ENCODE data around the gene BHLHE41. TPM values are rescaled to one million over a fixed set of nuclear protein-coding genes. Genes with fewer than 3 reads are reported as not detected.

The BHLHE41 gene
- total RNA-seq, 1 experiment from 2014 or later, result 8.1 TPM

DNA sequence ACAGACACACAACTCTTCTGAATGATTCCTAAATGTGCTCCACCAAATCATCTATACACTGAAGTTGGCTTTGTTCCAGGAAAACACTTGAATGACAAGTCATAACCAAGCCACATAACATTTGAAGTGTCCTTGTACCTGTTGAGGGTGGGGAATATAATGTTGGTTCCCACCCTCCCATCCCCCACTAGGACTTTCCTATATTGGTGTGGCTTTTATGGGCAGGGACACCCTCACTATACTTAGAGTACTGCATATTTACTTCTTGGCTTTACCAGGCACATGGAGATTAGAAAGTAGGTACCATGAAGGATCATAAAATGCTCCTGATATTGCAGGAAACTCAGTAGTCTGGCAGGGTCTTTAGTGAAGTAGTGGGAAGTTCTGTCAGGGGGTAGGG, 9.7 kb upstream of the BHLHE41 start:
- DNase-seq (ENCODE audit: low spot score), result no peak

GRCh38 chr12:26133521-26133920, 8.7 kb upstream of the BHLHE41 start:
- no peak for DNase-seq (ENCODE audit: low spot score)

DNA sequence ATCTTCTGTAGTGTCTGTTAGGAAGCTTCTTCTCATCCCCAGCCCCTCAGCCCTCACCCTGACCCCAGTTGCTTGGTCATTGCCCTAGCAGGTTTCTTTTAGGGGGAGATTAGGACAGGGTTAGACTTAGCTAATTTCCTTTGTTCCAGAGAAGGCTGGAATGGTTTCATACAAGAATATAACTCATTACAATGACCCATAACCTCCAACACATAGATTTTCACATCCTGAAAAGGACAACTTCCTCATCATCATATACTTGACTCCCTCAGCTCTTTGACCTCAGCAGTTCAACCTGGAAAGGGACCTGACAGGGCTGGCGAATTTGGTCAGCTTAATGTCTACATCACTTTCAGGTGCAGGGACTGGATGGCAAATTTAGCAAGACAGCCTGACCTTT, 8.0 kb upstream of the BHLHE41 start:
- no peak for DNase-seq (ENCODE audit: low spot score)

DNA sequence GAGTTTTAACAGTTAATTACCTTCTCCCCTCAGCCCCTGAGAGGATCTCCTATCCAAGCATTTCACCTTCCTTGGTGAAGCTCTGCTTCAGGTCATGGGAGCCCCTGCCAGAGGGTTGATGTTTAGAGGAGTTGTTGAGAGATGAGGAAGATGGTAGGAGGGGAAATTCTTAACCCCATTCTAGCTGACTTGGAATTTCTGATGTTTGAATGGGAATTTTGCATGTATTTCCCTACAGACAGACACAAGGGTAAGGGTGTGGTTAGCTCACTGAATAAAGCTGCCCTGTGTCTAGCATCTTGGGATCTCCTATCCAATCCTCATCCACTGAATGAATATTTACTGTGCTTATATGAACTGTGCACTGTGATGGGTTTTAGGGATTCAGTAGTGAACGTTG, 7.1 kb upstream of the BHLHE41 start:
- no peak for DNase-seq (ENCODE audit: low spot score)

DNA sequence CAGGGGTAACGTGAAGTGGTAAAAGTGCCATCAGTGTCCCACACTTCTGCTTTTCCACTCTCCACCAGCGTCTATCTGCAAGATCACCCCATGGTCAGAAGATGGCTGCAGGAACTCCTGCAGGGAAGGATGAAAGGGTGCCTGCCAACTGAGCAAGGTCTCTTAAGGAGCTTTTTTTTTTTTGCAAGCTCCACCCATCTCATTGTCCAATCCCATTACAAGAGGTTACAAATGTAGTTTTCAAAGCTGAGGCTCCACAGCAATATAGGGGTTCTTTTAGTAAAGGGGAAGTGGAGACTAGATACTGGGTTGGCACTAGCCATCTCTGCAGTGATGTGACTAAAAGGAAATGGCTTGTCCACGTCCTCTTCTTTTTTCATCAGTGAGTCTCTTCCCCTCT, 5.9 kb upstream of the BHLHE41 start:
- DNase-seq (ENCODE audit: low spot score), result no peak

DNA sequence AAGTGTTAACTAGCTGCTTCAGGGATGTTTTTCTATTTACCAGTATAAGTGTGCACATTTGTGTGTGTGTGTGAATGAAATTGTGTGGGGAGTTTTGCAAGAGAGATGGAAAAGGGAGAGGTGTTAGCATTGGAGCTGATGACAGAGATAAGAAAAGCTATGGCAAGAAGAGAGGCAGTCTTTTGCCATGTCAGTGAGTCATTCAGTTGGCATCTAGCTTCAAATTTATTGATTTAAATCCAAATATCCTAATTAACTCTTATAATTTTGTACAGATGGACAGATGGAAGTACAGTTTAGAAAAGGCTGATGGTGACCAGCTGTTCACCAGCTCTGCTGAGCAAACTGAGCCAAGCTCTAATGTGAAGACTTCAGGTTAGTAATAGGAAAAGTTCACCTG, 3.3 kb upstream of the BHLHE41 start:
- no peak for DNase-seq (ENCODE audit: low spot score)

- DNase-seq (ENCODE audit: low spot score), result no peak
Observed at GRCh38 chr12:26127404-26127803, 2.6 kb upstream of the BHLHE41 start.

DNA sequence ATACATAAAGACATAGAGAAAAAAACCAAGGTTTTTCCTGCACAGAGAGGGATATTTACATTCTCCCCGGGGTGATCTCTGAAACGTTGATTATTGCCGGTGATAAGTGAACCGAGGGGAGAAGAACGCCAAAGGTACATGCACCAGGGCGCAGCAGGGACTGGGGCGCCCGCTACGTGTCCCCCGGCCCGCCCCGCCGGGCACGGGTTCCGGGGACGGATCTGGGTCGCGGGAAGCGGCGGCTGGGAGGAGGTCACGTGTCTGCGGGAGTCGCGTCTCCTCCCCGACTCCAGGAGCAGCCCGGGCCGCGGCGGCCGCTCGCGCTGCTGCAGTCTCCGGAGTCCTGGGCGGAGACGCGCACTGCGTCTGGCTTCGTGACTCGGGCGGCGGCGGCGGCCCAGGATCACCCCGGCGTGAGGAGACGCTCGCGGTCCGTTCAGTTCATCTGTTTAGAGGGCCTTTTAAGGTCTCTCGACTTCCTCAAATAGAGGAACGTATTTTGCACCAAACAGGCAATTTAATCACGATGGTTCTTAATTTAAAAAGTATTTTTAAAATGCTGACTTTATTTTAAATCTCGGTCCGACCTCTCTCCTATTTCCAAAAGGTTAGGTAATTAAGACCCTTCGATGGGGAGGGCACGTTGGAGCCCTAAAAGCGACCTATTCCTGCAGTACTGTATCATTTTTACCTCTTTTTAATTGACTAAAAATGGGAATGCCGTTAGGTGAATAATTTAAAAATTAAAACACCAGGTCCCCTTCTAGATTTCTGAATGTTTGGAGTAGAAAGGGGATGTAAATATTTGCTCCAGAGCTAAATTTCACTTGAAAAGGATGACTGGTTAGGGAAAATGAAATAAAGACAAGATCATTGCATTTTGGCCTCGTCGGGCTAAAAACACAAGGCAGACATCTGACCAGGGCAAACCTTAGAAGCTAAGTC, 1.8 kb upstream of the BHLHE41 start:
- peak; percentile 78 for DNase-seq (ENCODE audit: low spot score)

- peak; percentile 83 for DNase-seq (ENCODE audit: low spot score)
Observed at GRCh38 chr12:26125400-26126339, 833 bp upstream of the BHLHE41 start.

DNA sequence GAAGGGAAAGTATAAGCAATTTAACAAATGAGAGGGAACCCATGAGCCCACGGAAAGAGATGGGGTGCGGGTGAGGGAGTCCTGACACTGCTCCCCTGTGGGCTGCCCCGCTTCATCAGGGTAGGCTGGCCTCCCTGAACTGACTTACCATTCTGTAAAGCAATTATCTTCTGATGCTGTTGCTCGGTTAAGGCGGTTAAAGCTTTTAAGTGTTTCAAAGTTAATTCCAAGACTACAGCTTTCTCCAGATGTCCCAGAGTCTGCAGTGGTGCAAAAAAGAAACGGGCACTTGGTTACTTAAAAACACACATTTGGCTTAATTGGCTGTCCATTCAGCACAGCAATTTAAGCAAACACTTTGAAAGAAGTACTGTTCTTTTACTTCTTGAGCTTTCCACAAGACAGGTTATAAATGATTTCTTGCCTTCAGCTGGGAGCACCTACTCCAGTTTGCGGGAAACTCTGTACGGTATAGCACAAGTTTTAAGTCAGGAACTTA, 1.3 kb downstream of the BHLHE41 start:
- no peak for DNase-seq (ENCODE audit: low spot score)

DNA sequence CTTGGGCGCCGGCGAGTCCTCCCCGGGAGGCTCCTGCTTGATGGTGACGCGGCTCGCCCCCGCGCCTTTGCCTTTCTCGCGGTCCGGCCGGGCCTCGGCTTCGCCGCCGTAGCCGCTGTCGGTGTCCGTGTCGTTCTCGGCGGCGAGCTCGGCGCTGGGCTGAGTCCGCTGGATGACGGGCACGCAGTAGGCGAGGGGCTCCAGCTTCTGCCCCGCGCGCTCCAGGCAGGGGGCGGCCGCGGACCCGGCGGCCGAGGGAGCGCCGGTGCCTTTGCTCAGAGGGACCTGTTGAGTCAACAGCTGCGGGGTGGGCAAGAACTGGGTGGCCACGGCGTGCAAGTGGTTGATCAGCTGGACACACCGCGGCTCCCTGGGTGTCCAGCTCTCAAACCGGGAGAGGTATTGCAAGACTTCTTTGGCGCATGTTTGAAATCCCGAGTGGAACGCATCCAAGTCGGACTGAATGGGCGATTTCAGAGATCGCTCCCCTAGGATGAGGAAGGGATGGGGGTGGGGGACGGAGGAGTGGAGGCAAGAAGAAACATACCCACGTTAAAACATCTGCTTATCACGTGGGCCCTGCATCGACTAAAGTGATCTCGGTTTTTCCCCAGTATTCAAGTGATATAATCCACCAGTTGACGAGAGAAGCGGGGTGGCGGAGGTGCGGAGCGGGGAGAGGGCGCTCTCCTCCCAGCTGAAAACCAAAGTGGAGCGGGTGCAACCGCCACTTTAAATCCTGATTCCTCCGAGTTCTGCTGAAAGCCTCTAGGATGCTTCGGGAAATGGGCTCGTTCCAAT, 2.0 kb downstream of the BHLHE41 start:
- DNase-seq (ENCODE audit: low spot score), result peak; percentile 30

DNA sequence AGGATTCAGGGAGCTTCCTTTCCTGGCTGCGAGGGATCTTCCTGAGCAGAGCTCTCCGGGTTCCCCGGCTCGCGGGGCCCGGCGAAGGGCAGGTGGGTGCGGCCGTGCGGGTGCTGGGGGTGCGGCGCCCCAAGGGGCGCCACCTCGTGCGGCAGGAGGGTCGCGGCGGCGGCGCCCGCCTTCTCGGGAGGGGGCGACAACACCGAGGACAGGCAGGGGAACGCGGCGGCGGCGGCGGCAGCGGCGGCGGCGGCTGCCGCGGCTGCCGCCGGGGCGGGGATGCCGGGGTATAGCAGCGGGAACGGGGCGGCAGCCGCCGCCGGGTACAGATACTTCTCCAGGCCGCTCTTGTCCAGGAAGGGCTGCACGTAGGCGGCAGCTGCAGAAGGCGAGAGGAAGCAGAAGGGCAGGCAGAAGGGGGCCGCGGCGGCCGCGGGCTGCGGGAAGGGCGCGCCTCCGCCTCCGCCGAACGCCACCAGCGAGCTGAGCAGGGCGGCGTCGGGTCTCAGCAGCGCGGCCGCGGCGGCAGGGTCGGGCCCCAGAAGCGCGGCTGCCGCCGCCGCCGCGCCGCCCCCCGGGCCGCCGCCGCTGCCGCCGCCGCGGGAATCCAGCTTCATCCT, 2.7 kb downstream of the BHLHE41 start:
- DNase-seq (ENCODE audit: low spot score), result no peak

DNA sequence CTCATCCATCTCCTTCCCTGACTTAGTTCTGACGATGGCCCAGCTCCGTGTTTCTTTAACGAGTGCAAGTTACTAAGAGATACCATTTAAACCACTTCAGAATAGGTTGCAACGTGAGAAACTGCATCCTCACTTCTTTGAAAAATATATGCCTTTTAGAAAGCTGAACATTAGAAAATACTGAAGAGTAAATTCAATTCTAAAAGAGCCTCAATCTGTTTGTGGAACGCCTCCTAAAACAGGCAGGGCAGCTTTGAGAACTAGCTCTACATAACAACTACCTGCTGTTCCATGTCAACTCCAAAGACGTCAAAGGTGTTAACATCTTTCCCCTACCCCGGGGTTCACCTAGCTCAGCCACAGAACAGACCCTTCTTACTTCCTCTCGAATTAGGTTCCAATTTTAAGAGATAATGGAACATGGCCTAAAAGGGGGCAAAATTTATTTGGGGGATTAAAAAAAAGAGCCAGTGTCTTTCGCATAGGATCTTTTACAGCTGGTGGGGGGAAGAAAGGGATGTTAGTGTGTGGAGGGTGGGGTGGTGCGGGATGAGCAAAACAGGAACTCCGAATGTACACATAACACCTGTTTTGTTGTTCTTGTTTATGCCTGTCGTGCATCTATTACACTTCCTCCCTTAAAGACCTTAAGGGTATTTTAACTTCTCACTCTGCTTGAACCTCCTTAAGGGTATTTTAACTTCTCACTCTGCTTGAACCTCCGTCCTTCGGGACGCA, 3.3 kb downstream of the BHLHE41 start:
- DNase-seq (ENCODE audit: low spot score), result no peak

- no peak for DNase-seq (ENCODE audit: low spot score)
Observed at GRCh38 chr12:26120561-26121274, 4.1 kb downstream of the BHLHE41 start.

DNA sequence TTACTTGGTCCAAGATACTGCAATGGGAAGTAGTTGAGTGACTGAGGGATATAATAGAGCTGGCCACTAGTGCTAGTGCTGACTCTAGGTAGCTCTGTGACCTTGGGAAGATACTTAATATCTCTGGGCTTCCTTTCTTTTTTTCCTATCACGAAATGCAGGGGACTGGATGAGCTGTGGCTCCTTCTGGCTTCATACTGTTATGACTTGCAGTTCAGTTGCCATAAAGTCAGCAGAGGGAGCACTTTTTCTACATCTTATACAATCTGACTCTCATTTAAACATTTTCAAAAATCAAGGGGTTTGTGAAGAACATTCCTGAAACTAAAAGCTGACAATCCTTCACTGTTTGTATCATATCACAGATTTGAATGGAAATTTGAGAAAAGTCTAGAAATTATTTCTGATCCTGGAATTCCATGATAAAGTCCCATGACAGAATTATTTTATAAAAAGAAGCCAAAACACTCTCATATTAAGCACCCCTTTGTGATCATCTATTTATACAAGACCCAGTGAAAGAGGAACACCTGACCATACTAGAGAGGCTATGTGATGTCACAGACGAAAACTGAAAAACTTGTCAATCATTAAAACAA, 5.3 kb downstream of the BHLHE41 start:
- DNase-seq (ENCODE audit: low spot score), result peak; percentile 68

- DNase-seq (ENCODE audit: low spot score), result no peak
Observed at GRCh38 chr12:26118308-26118707, 6.5 kb downstream of the BHLHE41 start.

DNA sequence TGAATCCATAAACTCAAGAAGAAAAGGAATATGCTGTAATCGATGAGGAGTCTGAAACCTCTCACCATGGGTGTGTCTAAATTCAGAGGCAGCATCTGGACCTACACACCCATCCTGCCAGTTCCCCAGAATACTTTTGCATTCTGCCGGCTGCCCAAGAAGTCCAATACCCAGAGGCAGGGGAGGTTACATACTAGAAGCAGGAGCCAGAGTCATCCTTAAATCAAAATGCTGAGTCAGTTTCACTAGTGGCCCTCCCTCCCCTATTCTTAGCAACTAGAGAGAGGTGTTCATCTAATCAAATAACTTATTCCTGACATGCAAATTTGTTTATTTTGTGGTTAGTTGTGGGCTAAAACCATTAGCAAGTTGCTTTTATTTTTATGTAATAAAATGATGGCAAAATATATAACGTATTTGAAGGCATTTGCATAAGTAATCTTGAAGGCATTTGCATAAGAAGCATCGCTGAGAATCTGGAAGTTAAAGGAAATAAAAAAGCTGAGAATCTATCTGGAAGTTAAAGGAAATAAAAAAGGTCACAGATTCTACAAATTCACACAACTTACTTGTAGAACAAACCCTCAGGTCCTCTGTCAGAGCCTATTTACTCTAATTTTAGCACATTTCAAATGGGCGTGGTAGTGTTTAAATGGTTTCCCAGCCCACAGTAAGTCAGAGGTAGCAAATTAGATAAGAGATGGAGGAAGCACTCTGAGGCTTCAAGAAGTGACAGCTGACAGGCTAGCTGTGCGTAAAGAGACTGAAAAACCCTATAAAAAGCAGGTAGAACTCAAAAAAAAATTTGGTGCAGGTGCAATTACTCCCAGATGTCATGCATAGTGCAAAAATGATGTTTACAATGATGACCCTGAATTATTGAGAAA, 7.8 kb downstream of the BHLHE41 start:
- DNase-seq (ENCODE audit: low spot score), result peak; percentile 21

DNA sequence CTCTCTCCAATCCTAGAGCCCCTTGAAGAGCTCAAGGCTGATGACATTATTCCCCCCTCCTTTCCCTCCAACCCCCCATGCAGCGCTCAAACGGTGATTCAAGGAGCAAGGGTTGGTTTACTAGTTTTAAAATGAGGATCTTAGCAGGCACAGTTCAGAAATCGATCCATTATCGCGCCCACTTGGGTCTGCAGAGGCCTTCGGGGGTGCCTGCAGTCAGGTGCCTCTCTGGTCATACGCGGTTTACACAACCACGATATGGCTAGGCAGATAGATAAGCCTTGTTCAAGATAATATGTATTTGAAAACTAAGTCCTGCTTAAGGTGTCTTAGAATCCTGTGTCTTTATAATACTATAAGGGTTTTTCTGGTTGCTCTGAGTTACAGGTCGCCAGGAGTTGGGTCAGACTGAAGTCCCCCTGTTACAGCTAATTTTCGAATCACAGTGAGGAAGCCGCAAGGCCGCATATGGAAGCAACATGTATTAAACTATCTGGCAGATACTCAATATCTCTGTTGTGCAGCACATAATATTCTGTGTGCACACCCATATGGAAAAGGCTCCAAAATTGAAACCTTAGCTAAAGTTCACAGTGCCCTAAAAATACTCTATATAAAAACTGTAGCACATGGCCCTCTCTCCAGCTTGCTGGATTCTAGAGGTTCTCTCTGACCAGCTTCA, 10.0 kb downstream of the BHLHE41 start:
- no peak for DNase-seq (ENCODE audit: low spot score)

Data from H4 (cell line).